GM19467 (cell line): ENCODE results near the gene FAM13A.

Experiments
- ATAC-seq: cut with Tn5 transposase; IDR thresholded peaks from one replicate; pipeline ENCODE4 v1.9.1; 2021; ENCODE audit warnings: mild to moderate bottlenecking, moderate library complexity; ENCODE audit not compliant: unreplicated experiment

The FAM13A gene

GRCh38 chr4:88818631-88819470 lies 238.1 kb downstream of the FAM13A start:
- ATAC-seq = no peak

GRCh38 chr4:88817740-88818139 lies 239.2 kb downstream of the FAM13A start:
- ATAC-seq = no peak

DNA sequence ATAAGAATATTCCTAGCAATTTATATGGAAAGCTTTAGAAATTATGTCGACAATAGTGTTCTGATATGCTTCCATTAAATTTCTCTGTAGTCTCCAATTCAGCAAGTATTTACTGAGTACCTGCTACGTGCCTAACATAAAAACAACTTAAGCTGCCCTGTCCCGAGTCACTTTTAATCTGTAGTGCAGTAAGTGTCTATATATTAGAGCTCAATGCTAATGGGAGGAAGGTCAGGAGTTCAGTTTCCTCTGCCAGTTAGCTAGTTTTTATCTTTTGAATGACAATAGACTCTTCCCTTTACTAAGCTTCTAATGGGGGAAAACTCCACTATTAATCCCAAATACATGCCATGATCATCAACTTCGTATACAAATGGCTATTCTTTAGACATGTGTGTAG lies 240.6 kb downstream of the FAM13A start:
- no peak for ATAC-seq

DNA sequence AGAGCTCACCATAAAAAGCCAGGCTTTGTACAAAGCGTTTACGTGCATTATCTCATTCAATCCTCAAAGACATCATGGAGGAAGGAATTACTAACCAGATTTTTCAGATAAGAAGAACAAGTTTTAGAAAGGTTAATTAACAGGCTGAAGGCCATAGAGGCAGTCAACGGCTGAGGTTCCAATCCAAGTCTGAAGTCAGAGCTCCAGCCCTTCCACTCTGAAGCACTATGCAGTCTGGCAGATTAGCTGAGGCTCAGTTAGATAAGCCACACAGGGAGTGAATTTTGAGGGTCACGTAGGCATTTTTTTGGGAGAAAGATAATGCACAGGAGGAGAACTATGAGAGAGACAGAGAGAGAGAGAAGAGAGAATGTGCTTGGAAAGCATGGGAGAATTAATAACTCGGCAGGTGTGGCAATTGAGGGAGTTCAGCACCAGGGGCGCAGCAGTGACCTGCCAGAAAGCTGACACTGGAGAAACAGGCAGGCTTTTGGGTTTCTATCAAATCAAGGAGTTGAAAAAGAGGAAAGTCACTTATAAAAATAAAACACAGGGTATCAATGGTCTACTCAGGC lies 242.9 kb downstream of the FAM13A start:
- ATAC-seq = no peak

GRCh38 chr4:88813013-88813412 lies 244.0 kb downstream of the FAM13A start:
- no peak for ATAC-seq

DNA sequence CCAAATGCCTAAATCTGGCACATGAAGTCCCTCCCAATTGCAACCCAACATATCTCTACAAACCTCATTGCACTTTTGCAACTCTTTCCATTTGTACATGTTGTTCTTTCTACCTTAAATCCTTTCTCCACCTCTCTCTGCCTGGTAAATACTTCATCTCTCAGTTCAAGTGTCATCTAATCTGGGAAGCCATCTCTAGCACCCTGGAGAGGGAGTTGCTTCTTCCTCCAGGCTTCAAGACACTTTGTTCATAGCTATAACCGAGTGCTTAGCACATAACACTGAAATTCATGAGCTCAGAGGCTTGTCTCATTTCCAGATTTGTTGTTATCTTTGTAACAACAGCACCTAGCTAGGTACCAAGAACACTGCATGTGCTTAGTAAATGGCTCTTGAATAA lies 244.6 kb downstream of the FAM13A start:
- ATAC-seq = no peak

DNA sequence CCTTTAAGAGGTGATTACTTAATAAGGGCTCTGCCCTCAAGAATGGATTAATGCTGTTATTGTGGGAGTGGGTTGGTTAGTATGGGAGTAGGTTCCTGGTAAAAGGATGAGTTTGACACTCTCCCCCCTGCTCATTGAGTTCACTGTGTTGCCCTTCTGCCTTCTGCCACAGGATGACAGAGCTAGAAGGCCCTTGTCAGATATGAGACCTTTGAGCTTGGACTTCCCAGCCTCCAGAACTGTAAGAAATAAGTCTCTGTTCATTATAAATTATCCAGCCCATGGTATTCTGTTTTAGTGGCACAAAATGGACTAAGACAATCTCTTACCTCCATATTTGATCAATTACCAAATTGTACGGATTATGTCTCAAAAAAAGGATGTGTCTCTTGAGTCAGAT lies 245.1 kb downstream of the FAM13A start:
- no peak for ATAC-seq

GRCh38 chr4:88810325-88810724 lies 246.7 kb downstream of the FAM13A start:
- no peak for ATAC-seq

DNA sequence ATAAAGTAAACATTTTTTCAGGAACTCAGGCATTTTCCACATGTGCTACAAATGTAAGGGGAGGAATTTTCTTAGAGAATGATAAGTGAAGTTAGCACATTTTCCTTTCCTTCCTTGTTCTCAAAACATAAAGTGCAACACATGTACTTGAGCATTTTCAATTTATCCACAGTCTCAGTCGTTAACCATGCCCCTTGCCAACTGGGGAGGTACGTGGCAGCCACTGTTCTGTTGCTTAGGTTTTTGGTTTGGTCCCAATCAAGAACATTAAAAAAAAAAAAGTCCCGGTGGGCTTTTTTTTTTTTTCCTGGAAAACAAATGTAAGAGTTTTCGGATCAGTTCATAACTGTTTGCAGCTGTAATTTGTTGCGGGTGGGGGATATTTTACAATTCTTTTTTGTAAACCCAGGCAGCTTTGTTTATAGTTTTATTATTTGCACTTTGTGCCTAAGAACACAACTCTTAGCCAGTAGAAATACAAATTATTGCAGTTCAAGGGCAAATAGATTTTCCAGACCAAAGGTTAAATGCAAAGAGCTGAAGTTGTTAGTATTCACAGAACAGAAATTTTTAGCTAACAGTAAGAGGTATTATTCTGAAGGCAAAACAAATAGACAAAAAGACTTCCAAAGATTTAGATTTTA lies 247.3 kb downstream of the FAM13A start:
- no peak for ATAC-seq

GRCh38 chr4:88809101-88809500 lies 247.9 kb downstream of the FAM13A start:
- ATAC-seq = no peak

GRCh38 chr4:88807499-88807898 lies 249.5 kb downstream of the FAM13A start:
- no peak for ATAC-seq

DNA sequence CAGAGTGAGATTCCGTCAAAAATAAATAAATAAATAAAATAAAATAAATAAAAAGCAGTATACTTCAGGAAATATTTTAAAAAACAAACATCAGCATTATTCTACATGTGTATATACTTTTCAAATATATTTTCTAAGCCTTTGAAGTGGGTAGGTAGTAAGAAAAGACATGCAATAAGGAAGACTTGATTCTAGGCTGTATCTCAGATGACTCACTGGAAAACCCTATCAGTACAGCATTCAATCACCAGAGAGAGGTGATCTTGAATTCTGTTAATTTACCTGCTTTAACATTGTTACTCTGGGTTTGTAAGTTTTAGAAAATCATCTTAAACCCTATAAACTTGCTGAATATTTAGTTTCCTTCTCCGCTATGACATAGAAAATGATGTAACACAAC lies 252.8 kb downstream of the FAM13A start:
- no peak for ATAC-seq

GRCh38 chr4:88803600-88804096 lies 253.3 kb downstream of the FAM13A start:
- peak; percentile 84 for ATAC-seq

- no peak for ATAC-seq
Measured at GRCh38 chr4:88802585-88803286, 254.2 kb downstream of the FAM13A start.

GRCh38 chr4:88802138-88802537 lies 254.8 kb downstream of the FAM13A start:
- no peak for ATAC-seq

- no peak for ATAC-seq
Measured at GRCh38 chr4:88799900-88800299, 257.1 kb downstream of the FAM13A start.

GRCh38 chr4:88797725-88798124 lies 259.3 kb downstream of the FAM13A start:
- ATAC-seq = no peak

DNA sequence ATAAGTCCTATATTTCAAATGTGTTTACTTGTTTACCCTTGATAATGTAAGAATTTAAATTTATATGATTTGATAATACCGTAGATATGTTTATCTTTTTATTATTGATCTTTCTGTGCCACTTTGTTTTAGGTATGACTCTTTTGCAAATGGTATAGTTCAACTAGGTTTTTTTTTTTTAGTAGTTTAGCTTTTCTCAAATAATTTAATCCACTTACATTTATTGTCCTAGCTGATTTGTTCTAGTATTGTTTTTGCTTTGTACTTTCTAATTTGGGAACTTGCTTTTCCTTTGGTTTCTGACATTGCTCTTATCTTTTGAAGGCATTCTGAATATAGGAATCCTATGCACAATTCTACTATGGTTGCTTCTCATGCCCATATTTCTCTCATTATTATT lies 260.4 kb downstream of the FAM13A start:
- no peak for ATAC-seq

- ATAC-seq = no peak
Measured at GRCh38 chr4:88794952-88795351, 262.0 kb downstream of the FAM13A start.

DNA sequence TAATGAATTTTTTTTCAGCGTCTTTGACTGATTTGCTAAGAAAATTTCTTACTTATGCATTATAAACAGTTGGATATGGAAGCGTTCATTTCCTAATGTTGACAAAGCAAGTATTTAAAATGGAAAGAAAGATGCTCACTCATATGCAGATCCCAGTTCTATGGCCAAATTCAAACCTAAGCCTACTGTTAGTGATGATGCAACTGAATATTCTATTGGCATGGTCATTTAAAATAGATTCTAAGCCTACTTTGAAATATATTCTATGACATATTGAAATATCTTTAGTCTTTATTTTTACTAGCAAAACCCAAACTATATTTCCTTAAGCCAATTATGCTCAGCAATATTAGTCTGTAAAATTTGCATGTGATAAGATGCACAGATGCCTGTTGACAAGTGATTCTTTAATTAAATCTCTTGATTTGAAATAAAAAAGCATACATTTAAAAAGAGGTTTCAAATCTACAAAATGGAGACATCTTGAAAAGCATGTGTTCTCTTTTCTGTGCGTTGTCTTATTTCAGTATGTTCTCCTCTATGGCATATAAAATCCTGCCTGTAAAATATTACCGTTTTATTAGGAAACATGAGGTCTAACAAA lies 262.8 kb downstream of the FAM13A start:
- no peak for ATAC-seq

- ATAC-seq = no peak
Measured at GRCh38 chr4:88793475-88793874, 263.5 kb downstream of the FAM13A start.
